NCI-H2107 (cell line): Measurements from ENCODE around the gene REX1BD.
A peak's percentile ranks its signal among the peaks of the same experiment; 100 is the strongest.

Source experiments
- DNase-seq: peaks from one replicate; lab custom pipeline; 2025; lab: John Stamatoyannopoulos, UW

REX1BD gene

DNA sequence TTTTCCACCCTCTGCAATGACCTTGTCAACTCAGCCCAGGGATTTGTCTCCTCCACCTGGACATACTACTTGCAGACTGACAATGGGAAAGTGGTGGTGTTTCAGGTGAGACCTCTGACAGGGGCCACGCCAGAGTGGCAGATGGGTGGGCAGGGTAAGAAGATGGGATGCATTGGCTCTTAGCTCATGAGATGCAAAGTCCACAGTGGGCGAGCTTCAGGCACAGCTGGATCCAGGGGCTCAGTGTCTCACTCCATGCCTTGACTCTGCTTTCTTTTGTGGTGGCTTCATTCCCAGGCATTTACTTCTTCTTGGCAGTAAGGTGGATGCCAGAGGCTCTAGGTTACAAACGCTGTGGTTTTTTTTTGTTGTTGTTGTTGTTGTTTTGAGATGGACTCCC, 27.4 kb downstream of the REX1BD start:
- no peak for DNase-seq

- DNase-seq = no peak
Observed at GRCh38 chr19:18617562-18617961, 29.0 kb downstream of the REX1BD start.

GRCh38 chr19:18618236-18618635, 29.6 kb downstream of the REX1BD start:
- DNase-seq = no peak

DNA sequence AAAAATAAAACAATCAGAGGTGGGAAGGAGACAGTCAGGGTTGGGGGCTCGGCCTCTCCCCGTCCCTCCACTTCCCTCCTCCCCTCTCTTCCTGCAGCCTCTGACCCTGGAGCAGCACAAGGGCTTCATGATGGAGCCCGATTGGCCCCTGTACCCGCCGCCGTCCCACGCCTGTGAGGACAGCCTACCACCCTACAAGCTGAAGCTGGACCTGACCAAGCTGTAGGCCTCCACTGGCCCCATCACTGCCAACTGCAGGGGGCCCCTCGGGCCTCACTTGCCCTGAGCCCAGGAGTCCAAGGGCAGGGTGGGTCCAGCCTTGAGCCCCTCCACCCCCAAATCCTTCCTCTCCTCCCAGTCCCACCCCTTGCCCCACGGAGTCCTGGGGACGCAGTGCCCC, 31.7 kb downstream of the REX1BD start:
- DNase-seq = no peak

- DNase-seq = no peak
Observed at GRCh38 chr19:18620902-18621301, 32.3 kb downstream of the REX1BD start.

GRCh38 chr19:18626906-18627305, 38.3 kb downstream of the REX1BD start:
- no peak for DNase-seq

DNA sequence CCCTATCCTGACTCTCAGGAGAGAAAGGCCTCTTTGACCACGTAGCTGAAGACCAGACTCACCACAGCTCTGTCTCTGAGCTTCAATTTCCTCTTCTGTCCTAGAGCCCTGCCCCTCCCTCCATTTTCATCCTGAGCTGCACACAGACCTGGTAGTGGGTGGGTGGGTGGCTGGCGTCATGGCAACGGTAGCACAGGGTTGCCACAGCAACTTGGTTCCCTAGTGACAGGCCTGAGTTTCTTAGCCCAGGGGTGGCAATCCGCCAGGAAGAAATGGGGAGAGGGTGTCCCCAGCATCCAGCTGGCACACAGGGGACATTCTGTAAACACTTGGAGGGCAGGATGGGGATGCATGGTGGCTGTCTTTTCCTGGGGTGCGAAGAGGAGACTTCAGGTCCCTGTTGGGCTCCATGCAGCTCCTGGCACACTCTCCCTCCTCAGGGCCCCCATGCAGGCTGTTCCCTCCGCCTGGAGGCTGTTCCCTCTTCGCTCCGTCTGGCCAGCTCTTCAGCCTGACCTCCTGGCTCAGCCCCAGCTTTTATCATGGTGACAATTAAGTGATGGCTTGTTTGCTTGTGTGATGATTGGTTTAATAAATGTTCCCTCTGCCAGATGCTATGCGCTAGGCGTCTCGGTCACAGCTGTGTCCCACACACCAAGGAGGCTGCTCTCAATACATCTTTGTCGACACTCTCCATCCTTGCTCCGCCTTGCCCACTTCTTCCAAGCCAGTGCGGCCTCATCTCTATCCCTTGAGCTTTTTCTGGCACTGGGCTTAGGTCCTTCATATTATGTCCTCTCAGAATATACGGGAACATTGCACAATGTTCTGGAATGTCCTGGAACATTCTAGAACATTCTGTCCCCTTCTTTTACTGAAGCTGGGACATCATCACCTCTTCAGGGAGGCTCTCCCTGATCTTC, 40.8 kb downstream of the REX1BD start:
- DNase-seq = no peak

DNA sequence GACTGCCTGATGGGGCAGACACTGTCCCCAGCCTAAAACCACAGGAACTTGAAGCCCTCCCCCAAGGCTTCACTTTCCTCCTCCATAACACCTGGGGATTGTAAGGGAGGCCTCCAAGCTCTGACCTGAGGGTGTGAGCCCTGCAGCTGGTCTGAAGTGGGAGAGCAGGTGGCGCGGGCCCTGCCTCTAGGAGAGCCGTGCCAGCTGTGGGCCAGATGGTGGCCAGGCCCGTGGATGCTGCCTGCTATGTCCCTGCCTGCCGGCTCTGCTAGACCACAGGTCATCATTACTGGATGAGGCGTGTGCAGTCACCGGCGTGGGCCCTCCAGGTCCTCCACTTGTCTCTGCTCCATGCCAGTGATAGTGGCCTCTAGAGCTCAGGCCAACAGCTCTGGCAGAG, 44.7 kb downstream of the REX1BD start:
- DNase-seq = no peak

DNA sequence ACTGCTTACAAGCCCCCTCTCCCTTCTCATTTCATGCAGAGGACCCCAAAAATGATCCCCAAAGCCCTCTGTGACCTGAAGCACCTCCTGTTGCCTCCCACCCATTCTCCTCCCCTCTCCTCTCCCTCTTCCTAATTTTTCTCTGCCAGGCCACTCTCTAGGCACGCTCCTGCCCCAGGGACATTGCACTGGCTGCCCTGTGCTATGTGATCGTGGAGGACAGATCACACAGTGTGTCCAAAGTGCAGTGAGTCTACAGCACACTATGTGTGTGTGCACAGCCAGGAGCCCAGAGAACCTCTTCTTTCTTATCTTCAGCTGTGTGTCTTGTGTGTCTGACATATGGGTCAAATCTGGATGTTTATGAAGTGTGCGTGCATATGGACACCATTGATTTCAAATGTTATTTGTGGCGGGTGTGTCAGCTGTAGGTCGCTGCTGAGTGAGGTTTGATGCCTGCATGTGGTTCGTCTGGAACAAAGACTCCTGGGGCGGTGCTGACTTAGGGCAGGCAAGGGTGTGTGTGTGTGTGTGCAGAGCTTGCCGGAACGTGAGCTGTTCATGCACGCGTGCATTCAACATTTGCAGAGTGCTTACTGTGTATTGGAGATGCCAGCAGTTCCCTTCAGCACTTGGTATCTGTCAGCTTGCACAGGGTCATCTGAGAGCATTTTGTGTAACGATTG, 46.2 kb downstream of the REX1BD start:
- no peak for DNase-seq

- DNase-seq = no peak
Observed at GRCh38 chr19:18635831-18636182, 47.2 kb downstream of the REX1BD start.

GRCh38 chr19:18636183-18636968, 47.8 kb downstream of the REX1BD start:
- peak; percentile 98 for DNase-seq

DNA sequence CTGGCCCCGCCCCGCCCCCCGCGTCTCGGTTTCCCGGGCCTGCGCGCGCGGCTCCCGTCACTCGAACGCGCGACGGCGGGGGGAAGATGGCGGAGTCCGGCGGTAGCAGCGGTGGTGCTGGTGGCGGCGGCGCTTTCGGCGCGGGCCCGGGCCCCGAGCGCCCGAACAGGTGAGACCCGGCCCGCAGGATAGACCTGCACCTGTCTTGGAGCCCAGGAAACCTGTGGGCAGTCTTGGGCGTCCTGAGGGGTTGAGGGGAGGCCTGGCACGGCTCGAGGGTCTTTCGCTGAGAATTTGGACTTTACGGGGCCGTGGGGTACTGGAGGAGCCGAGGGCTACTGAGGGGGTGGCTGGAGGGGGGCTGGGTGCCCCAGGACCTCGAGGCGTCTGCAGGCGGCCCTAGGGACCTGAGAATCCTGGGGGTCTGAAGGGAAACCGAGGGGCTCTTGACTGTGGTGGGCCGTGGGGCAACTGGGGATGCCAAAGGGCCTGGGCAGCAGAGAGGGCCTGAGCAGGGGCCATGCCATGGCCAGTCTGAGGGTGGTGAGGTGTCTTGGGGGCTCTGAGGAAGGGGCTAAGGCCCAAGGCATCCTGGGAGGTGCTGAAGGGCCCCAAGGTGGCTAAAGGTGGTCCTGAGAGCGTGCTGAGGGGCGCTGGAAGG, 48.5 kb downstream of the REX1BD start, which contains the start of gene KLHL26:
Gene KLHL26 (plus strand): TSS at position 60 of the 661 bp plus-strand sequence. CDS start 27 bp downstream, at position 87.
- DNase-seq = no peak

- no peak for DNase-seq
Observed at GRCh38 chr19:18637673-18638630, 49.4 kb downstream of the REX1BD start.

- no peak for DNase-seq
Observed at GRCh38 chr19:18639706-18640243, 51.2 kb downstream of the REX1BD start.
